Measurements from ENCODE around the gene OAS3. TPM values are rescaled to one million over a fixed set of nuclear protein-coding genes. Genes with fewer than 3 reads are reported as not detected.
"Not testable (repeated sequence)": the region's sequence is repeated elsewhere in the genome, so short reads cannot be mapped to it uniquely, and the experiment has no call there.

Gene OAS3
- total RNA-seq, 1 donor from 2014 or later, result 7.0 TPM

DNA sequence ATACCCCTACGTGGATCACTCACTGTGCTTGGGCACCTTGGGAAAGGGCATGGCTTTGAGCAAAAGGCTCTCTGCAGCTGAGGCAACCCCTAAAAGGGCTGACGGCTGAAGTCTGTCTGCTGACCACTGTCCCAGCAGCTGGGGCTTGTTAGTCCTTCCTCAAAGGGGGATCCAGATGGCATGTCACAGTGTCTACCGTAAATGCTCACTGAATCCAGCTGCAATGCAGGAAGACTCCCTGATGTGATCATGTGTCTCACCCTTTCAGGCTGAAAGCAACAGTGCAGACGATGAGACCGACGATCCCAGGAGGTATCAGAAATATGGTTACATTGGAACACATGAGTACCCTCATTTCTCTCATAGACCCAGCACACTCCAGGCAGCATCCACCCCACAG lies 19.2 kb upstream of the OAS3 start:
- no peaks in the 10 kb centered on the region for H3K9me3 ChIP-seq
- no peak overlapping the region for H3K4me3 ChIP-seq
- H3K27me3 ChIP-seq, result no peaks in the 10 kb centered on the region
- no peak for DNase-seq (ENCODE audit: low spot score in 2 of 2)
- intact Hi-C loops (cut with DNase I), result no loop called here
- H3K27ac ChIP-seq, result no peak overlapping the region
- peaks cover 5 to 24% of the 10 kb centered on the region in 2 donors for H3K36me3 ChIP-seq
- H3K4me1 ChIP-seq, result no peaks in the 10 kb centered on the region
- TF ChIP-seq, protein P1, sequence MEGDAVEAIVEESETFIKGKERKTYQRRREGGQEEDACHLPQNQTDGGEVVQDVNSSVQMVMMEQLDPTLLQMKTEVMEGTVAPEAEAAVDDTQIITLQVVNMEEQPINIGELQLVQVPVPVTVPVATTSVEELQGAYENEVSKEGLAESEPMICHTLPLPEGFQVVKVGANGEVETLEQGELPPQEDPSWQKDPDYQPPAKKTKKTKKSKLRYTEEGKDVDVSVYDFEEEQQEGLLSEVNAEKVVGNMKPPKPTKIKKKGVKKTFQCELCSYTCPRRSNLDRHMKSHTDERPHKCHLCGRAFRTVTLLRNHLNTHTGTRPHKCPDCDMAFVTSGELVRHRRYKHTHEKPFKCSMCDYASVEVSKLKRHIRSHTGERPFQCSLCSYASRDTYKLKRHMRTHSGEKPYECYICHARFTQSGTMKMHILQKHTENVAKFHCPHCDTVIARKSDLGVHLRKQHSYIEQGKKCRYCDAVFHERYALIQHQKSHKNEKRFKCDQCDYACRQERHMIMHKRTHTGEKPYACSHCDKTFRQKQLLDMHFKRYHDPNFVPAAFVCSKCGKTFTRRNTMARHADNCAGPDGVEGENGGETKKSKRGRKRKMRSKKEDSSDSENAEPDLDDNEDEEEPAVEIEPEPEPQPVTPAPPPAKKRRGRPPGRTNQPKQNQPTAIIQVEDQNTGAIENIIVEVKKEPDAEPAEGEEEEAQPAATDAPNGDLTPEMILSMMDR (IDR thresholded peaks at IDR 0.05), result no peak

DNA sequence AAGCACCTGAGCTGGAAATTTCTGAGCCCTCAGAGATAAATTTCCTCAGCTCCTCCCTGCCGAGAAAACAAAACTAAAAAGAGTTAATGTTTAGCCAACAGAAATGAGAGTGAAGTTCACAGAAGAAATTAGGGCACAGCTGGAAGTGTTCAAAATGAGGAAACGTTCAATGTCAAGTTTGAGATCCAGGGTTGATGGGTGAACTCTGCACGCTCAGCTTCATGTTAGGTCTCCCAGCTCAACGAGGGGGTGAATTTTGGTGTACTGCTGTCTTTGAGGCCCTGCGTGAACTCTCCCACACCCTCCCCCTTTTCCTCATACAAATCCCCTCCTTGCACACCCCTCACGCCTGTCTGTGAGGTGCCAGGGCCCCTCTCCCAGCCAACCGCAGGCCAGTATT lies 13.3 kb upstream of the OAS3 start:
- TF ChIP-seq, protein P1 (IDR thresholded peaks at IDR 0.05), result no peak
- intact Hi-C loops (cut with DNase I), result no loop called here
- no peak for DNase-seq (ENCODE audit: low spot score in 2 of 2)
- Histone ChIP-seq H3K36me3 (no peaks in the 10 kb centered on the region), H3K4me1 (no peaks in the 10 kb centered on the region), H3K27ac (no peak overlapping the region), H3K27me3 (no peaks in the 10 kb centered on the region), H3K9me3 (no peaks in the 10 kb centered on the region), H3K4me3 (no peak overlapping the region)

DNA sequence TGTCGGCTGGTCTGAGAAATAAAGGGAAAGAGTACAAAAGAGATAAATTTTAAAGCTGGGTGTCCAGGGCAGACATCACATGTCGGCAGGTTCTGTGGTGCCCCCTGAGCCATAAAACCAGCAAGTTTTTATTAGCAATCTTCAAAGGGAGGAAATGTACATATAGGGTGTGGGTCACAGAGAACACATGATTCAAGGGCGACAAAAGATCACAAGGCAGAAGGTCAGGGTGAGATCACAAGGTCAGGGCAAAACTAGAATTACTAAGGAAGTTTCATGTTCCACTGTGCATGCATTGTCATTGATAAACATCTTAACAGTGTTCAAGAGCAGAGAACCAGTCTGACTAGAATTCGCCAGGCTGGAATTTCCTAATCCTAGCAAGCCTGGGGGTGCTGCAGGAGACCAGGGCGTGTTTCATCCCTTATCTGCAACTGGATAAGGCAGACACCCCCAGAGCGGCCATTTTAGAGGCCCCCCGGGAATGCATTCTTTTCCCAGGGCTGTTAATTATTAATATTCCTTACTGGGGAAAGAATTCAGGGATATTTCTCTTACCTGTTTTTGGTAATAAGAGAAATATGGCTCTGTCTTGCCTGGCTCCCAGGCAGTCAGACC lies 11.7 kb upstream of the OAS3 start:
- H3K4me1 ChIP-seq; DNase-seq (ENCODE audit: low spot score in 2 of 2); H3K27me3 ChIP-seq: not testable (repeated sequence)

DNA sequence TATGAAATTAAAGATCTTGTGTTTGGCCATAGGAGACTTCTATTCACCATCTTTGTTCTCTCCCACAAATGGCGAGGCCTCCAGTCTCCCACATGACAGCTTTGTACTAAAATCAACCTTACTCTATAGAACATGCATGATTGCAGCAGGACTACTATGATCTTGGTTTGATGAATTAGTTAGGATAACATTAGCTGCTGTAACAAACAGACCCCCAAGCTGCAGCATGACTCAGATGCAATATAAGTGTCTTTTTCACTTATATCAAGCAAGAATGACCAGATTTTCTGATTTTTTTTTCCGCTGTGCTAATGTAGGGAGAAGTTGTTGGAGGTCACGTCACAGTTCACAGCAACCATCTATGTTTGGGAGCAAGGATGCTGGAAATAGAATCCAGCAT lies 10.8 kb upstream of the OAS3 start:
- H3K9me3 ChIP-seq, result no peaks in the 10 kb centered on the region
- no peak overlapping the region for H3K4me3 ChIP-seq
- H3K27ac ChIP-seq, result no peak overlapping the region
- no peaks in the 10 kb centered on the region for H3K4me1 ChIP-seq
- intact Hi-C loops (cut with DNase I), result no loop called here
- no peak for DNase-seq (ENCODE audit: low spot score in 2 of 2)
- no peaks in the 10 kb centered on the region for H3K27me3 ChIP-seq
- TF ChIP-seq, protein P1 (IDR thresholded peaks at IDR 0.05), result no peak
- H3K36me3 ChIP-seq, result no peaks in the 10 kb centered on the region

More for the DNA sequence above, 11.7 kb upstream of the OAS3 start:
- H3K36me3 ChIP-seq; H3K9me3 ChIP-seq; intact Hi-C loops (cut with DNase I); H3K4me3 ChIP-seq; H3K27ac ChIP-seq: not testable (repeated sequence)

DNA sequence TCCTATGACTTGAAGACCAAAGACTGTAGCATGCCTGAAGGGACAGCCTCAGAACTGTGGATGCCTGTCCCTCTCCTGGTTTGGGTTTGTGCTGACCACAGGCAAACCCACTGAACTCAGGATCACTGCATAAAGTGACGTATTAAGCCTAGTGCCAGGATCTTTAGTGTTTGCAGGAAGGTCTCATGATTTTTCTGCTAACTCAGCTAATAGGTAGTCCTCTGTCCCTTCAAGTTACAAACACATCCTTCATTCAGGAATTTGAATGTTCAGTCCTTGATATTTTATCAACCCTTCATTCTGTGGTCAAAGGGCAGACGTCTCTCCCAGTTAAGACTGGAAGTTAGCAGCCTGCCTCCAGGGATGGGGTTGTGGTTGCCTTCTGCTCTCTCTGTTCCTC lies 10.3 kb upstream of the OAS3 start:
- Histone ChIP-seq H3K27ac (no peak overlapping the region), H3K9me3 (no peaks in the 10 kb centered on the region), H3K4me1 (no peaks in the 10 kb centered on the region), H3K36me3 (no peaks in the 10 kb centered on the region), H3K4me3 (no peak overlapping the region), H3K27me3 (no peaks in the 10 kb centered on the region)
- TF ChIP-seq, protein P1 (IDR thresholded peaks at IDR 0.05), result no peak
- no peak for DNase-seq (ENCODE audit: low spot score in 2 of 2)
- intact Hi-C loops (cut with DNase I), result no loop called here

DNA sequence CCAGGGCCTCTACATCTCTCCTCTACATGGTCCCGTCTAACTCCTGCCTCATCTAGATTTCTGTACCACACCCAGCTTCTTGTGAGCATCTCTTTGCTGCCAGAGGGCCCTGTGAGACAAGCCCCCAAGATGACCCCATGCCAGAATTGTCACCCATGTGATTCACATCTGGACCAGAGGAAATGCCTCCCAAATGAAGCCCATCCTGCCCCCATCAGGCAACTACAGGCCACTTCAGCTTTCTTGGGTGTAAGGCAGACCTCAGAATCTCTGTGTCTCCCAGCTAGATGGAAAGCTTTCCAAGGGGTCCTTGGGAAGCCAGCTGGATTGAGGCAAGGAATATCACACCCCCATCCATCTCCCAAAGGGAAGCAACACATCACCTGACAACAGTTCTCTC lies 9.3 kb upstream of the OAS3 start:
- Histone ChIP-seq H3K4me3 (no peak overlapping the region), H3K36me3 (no peaks in the 10 kb centered on the region), H3K9me3 (no peaks in the 10 kb centered on the region), H3K27ac (no peak overlapping the region), H3K4me1 (no peaks in the 10 kb centered on the region), H3K27me3 (no peaks in the 10 kb centered on the region)
- DNase-seq (ENCODE audit: low spot score in 2 of 2), result no peak
- intact Hi-C loops (cut with DNase I), result no loop called here
- TF ChIP-seq, protein P1 (IDR thresholded peaks at IDR 0.05), result no peak

Data from ascending aorta (tissue), 2 donors.